GM12872 (cell line): ENCODE results near the gene PELI3.

Source experiments
- CTCF ChIP-seq: IDR thresholded peaks from 3 replicates; pipeline ENCODE4 v1.5.1; 2011; ENCODE audit warnings: low read depth, mild to moderate bottlenecking, low read length, moderate library complexity; ENCODE audit not compliant: insufficient read depth

Gene PELI3

GRCh38 chr11:66443602-66444001 is 23.1 kb upstream of the PELI3 start:
- no peak for TF ChIP-seq CTCF

- TF ChIP-seq CTCF, result no peak
These were observed 19.7 kb upstream of the PELI3 start for GRCh38 chr11:66447012-66447411.

GRCh38 chr11:66448523-66448922 is 18.2 kb upstream of the PELI3 start:
- no peak for TF ChIP-seq CTCF

GRCh38 chr11:66450560-66450959 is 16.1 kb upstream of the PELI3 start:
- no peak for TF ChIP-seq CTCF

GRCh38 chr11:66451663-66452062 is 15.0 kb upstream of the PELI3 start:
- TF ChIP-seq CTCF, result no peak

GRCh38 chr11:66454247-66454646 is 12.5 kb upstream of the PELI3 start:
- no peak for TF ChIP-seq CTCF

DNA sequence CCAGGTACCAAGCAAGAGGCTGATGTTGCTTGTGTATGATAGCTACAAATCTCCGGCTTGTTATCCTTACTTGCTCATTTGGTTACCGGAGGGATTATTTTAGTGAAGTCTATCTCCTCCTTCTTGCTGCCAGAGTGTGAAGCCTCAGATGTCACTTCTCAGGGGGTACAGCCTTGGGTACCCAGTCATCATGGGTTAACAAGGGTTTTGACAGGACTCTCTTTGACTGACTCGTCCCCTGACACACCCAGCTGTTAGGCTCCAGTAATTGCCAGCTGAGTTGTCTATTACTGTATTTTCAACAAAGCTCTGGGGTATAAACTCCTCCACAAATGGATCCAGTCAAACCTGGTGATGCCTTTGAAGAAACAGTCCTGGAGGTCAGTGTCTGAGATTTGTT is 11.9 kb upstream of the PELI3 start:
- no peak for TF ChIP-seq CTCF

GRCh38 chr11:66457826-66458225 is 8.9 kb upstream of the PELI3 start:
- no peak for TF ChIP-seq CTCF
